Heart left ventricle (tissue), 16 donors: ENCODE data around the gene ZNF222. TPM values are rescaled to one million over a fixed set of nuclear protein-coding genes. Genes with fewer than 3 reads are reported as not detected.

Experiments used
- ATAC-seq, 4 donors: fragments of 200-7000 bp; cut with Tn5 transposase; one replicate each; pipeline ENCODE4 v1.9.1; 2020 to 2022; ENCODE audit warnings: moderate library complexity in 4 of 4, mild to moderate bottlenecking in 3 of 4, moderate number of reproducible peaks in 1 of 4
- DNase-seq, 5 donors: peaks; one replicate each; pipeline ENCODE4 v3.0.0-alpha.2; 2020
- H3K27ac ChIP-seq, 12 donors: fragments of 200-600 bp; sonication (generic) in 4 of 12; one replicate each; pipeline versions ENCODE4 v1.5.0 to v1.8.0; 2016 to 2022; ENCODE audit warnings: mild to moderate bottlenecking in 2 of 12
- H3K27me3 ChIP-seq, 9 donors: fragments of 200-600 bp; sonication (generic) in 2 of 9; one replicate each; pipeline versions ENCODE4 v1.5.1 to v1.8.0; 2016 to 2022; ENCODE audit warnings: mild to moderate bottlenecking in 3 of 9
- H3K36me3 ChIP-seq, 9 donors: fragments of 200-600 bp; sonication (generic) in 2 of 9; one replicate each; pipeline versions ENCODE4 v1.5.0 to v1.8.0; 2018 to 2022; ENCODE audit warnings: mild to moderate bottlenecking in 2 of 9
- H3K4me1 ChIP-seq, 12 donors: fragments of 200-600 bp; sonication (generic) in 4 of 12; one replicate each; pipeline versions ENCODE4 v1.5.0 to v1.8.0; 2016 to 2022; ENCODE audit warnings: mild to moderate bottlenecking in 3 of 12
- H3K4me3 ChIP-seq, 12 donors: fragments of 200-600 bp; sonication (generic) in 4 of 12; one replicate each; pipeline versions ENCODE4 v1.5.0 to v1.8.0; 2017 to 2022; ENCODE audit warnings: mild to moderate bottlenecking in 9 of 12, moderate library complexity in 4 of 12
- H3K9me3 ChIP-seq, 12 donors: fragments of 200-600 bp; sonication (generic) in 4 of 12; one replicate each; pipeline versions ENCODE4 v1.5.0 to v1.8.0; 2016 to 2022; ENCODE audit warnings: mild to moderate bottlenecking in 1 of 12
- CTCF ChIP-seq, 12 donors: fragments of 200-600 bp; sonication (generic) in 4 of 12; IDR thresholded peaks; one replicate each; pipeline versions ENCODE4 v1.5.0 to v1.8.0; 2018 to 2022; ENCODE audit warnings: antibody characterized with exemption in 12 of 12, mild to moderate bottlenecking in 5 of 12
- POLR2A ChIP-seq, 2 donors: fragments of 450-650 bp; IDR thresholded peaks; one replicate each; pipeline ENCODE4 v1.6.1; 2017; ENCODE audit warnings: antibody characterized with exemption in 2 of 2, mild to moderate bottlenecking in 2 of 2, moderate library complexity in 2 of 2
- WGBS, 4 donors: extraction: QIAGEN DNeasy Blood & Tissue Kit in 2 of 4; methylation state at CpG; one replicate each; pipeline versions ENCODE4 v1.1.5 to v1.1.7; 2013 to 2018; 5-methylcytosine and 5-hydroxymethylcytosine counted together
- intact Hi-C, 10 donors: fragments of 100-400 bp; cut with DNase I; formaldehyde crosslinking; loops; one replicate each; pipeline versions ENCODE4 v1.11.1 to v1.14.2; 2022
- polyA plus RNA-seq, 2 donors: library from polyadenylated mRNA; stranded (reverse); fragments of 200-250 nt; gene quantifications; one replicate each; pipeline ENCODE4 v1.2.3, GENCODE V29; 2013
- total RNA-seq, 9 donors: library from RNA; depleted of rRNA in 2 of 9; stranded (reverse); fragments of >200 nt in 2 of 9; fragmentation: NEBNext Ultra II Directional in 3 of 9; extraction: Animal tissue kit (Norgen Biotek cat#: 25700) in 3 of 9; gene quantifications; one replicate each; pipeline versions ENCODE4 v1.1.0 to v1.2.4, GENCODE V29; 2016 to 2023
- donor health status: ischemic (EF 13 %, LVEDD 7.1; RV severe dilation, severe dysfunction).
- donor health status: healthy with polysubstance abuse.
- donor health status: DM: no; HTN: yes; CAD: no.
- donor health status: DM: no; HTN: no; CAD: no.
- donor health status: ischemic (EF 25% LVEDD 6.9; RV normal size, moderate dysfunction).
- donor health status: ischemic (EF 25% LVEDD 5.7; RV mildly dilated, moderate dysfunction).
- donor health status: healthy.
- donor health status: DM: yes; HTN: yes; CAD: no.
- donor health status: ischemic (EF 35%, LVEDD 5.7; RV mildly dilated, moderate dysfunction).
- donor health status: nonischemic (EF 11% LVEDD 7.7; RV severe dilation, severe dysfunction).
- donor health status: DM: yes; HTN: yes; CAD: no.
- donor health status: PGD.
- donor health status: ischemic (EF 29% LVEDD 5.4; RV normal size, mild dysfunction).
- donor health status: nonischemic (EF 23%, LVEDD 6.1; RV moderate dilation, normal function).

Gene ZNF222
- total and polyA plus RNA-seq, 11 donors, result 2.1 to 7.7 (median 3.9) TPM

GRCh38 chr19:44002212-44002565 lies 23.0 kb upstream of the ZNF222 start:
- Histone ChIP-seq H3K4me1 (peaks cover 0 to 28% (median 11%) of the 10 kb centered on the region in 12 donors), H3K36me3 (peaks cover 0 to 18% (median 6%) of the 10 kb centered on the region in 9 donors), H3K27ac (peak overlapping the region in 11 of 12 donors; percentile 52 to 84 (median 77)), H3K9me3 (peaks cover 0 to 34% (median 2%) of the 10 kb centered on the region in 12 donors), H3K27me3 (no peaks in the 10 kb centered on the region), H3K4me3 (peak overlapping the region; percentile 61 to 92 (median 82))
- intact Hi-C loops, result loop anchor here in 9 of 10 donors (1.0 to 10.0 kb wide), 12 partner anchors 17 to 165 kb away; partner anchors contain the start of genes ZNF155 (in 6 of the 9), ZNF224 (in 4 of the 9), ZNF222 (in 2 of the 9) and ZNF223 (in 2 of the 9)
- ATAC-seq (no peak), DNase-seq (no peak)
- TF ChIP-seq POLR2A (IDR thresholded peaks at IDR 0.05) (no peak), CTCF (IDR thresholded peaks at IDR 0.05) (no peak)
- WGBS, 4 donors, result 8 to 11% (median 9%) methylated on average over 8 of the region's 8 CpGs

- ATAC-seq (peak; percentile 99 to 100 (median 100)), DNase-seq (peak; percentile 89 to 95 (median 94))
- Histone ChIP-seq H3K27me3 (no peaks in the 10 kb centered on the region), H3K36me3 (peaks cover 0 to 18% (median 11%) of the 10 kb centered on the region in 9 donors), H3K27ac (peak within 1 kb of the TSS; percentile 37 to 84 (median 75)), H3K4me1 (peaks cover 0 to 28% (median 11%) of the 10 kb centered on the region in 12 donors), H3K9me3 (peaks cover 0 to 39% (median 7%) of the 10 kb centered on the region in 12 donors), H3K4me3 (peak within 1 kb of the TSS; percentile 61 to 92 (median 82))
- intact Hi-C loops, result loop anchor here in 9 of 10 donors (1.0 to 10.0 kb wide), 12 partner anchors 18 to 164 kb away; partner anchors contain the start of genes ZNF155 (in 6 of the 9), ZNF224 (in 4 of the 9), ZNF222 (in 2 of the 9) and ZNF223 (in 2 of the 9)
- TF ChIP-seq POLR2A (IDR thresholded peaks at IDR 0.05) (peak in 1 of 2 donors; percentile 41), CTCF (IDR thresholded peaks at IDR 0.05) (no peak)
- 0 to 1% (median 1%) methylated on average over 40 to 48 of the region's 48 CpGs for WGBS, 4 donors
These were observed 22.4 kb upstream of the ZNF222 start, which contains the start of gene ZNF230 for GRCh38 chr19:44002566-44003460. TSS of gene ZNF230 (plus strand) at chr19:44002957. CDS start at chr19:44007079, 4,122 bp downstream.

GRCh38 chr19:44003461-44004009 lies 21.6 kb upstream of the ZNF222 start:
- peak; percentile 8 to 23 (median 18) for ATAC-seq
- Histone ChIP-seq H3K36me3 (peaks cover 0 to 24% (median 18%) of the 10 kb centered on the region in 9 donors), H3K9me3 (peaks cover 0 to 43% (median 14%) of the 10 kb centered on the region in 12 donors), H3K4me3 (peak overlapping the region; percentile 61 to 92 (median 82)), H3K4me1 (peaks cover 0 to 28% (median 11%) of the 10 kb centered on the region in 12 donors), H3K27me3 (no peaks in the 10 kb centered on the region), H3K27ac (peak overlapping the region in 9 of 12 donors; percentile 52 to 84 (median 79))
- intact Hi-C loops, result loop anchor here in 8 of 10 donors (2.0 to 10.0 kb wide), 9 partner anchors 19 to 164 kb away; partner anchors contain the start of genes ZNF224 (in 4 of the 8), ZNF155 (in 2 of the 8), ZNF223 (in 2 of the 8) and ZNF222 (in 1 of the 8)
- no peak for DNase-seq
- WGBS, 4 donors, result 1 to 3% (median 3%) methylated on average over 15 of the region's 15 CpGs
- TF ChIP-seq POLR2A (IDR thresholded peaks at IDR 0.05), result no peak

- ATAC-seq (no peak), DNase-seq (no peak)
- H3K27me3 ChIP-seq, result no peaks in the 10 kb centered on the region
- H3K27ac ChIP-seq, result no peak overlapping the region
- intact Hi-C loops, result loop anchor here in 5 of 10 donors (10.0 kb wide), 3 partner anchors 49 to 99 kb away; partner anchors contain the start of genes ZNF224 (in 2 of the 5) and ZNF223 (in 1 of the 5)
- TF ChIP-seq POLR2A (IDR thresholded peaks at IDR 0.05) (no peak), CTCF (IDR thresholded peaks at IDR 0.05) (no peak)
- WGBS, 4 donors, result 88 to 100% (median 95%) methylated on average over 1 of the region's 1 CpG
- no peak overlapping the region for H3K4me3 ChIP-seq
- peaks cover 17 to 48% (median 43%) of the 10 kb centered on the region in 9 donors for H3K36me3 ChIP-seq
- H3K9me3 ChIP-seq, result peaks cover 0 to 60% (median 39%) of the 10 kb centered on the region in 12 donors
- H3K4me1 ChIP-seq, result peaks cover 0 to 28% (median 11%) of the 10 kb centered on the region in 12 donors
These were observed 19.2 kb upstream of the ZNF222 start for GRCh38 chr19:44005973-44006372.
